GM23338 (cell line): ENCODE measurements around the gene SLC2A4RG. TPM values are rescaled to one million over a fixed set of nuclear protein-coding genes. Genes with fewer than 3 reads are reported as not detected.

Source experiments
- ATAC-seq: fragments of 200-7000 bp; cut with Tn5 transposase; 3 replicates; pipeline ENCODE4 v1.9.1; 2020
- DNase-seq: peaks from one replicate; pipeline ENCODE4 v3.0.0-alpha.2; 2015; ENCODE audit warnings: low spot score
- H2AFZ ChIP-seq: fragments of 200-600 bp; sonication (generic); 2 replicates; pipeline ENCODE4 v1.8.0; 2016; ENCODE audit warnings: antibody characterized with exemption, mild to moderate bottlenecking, moderate library complexity
- H3F3A ChIP-seq: fragments of 200-600 bp; sonication (generic); replicated peaks from 2 replicates; pipeline ENCODE4 v1.8.0; 2017; ENCODE audit warnings: antibody characterized with exemption, mixed run types, low read depth
- H3K27ac ChIP-seq: fragments of 200-600 bp; sonication (generic); 2 replicates; pipeline ENCODE4 v1.6.1; 2016; ENCODE audit warnings: low read depth
- H3K27me3 ChIP-seq: fragments of 200-600 bp; sonication (generic); 2 replicates; pipeline ENCODE4 v1.8.0; 2016; ENCODE audit warnings: mild to moderate bottlenecking, mixed run types, moderate library complexity; ENCODE audit not compliant: insufficient read depth
- H3K36me3 ChIP-seq: fragments of 200-600 bp; sonication (generic); 2 replicates; pipeline ENCODE4 v1.8.0; 2016; ENCODE audit warnings: mild to moderate bottlenecking; ENCODE audit not compliant: insufficient read depth
- H3K4me1 ChIP-seq: fragments of 200-600 bp; sonication (generic); 2 replicates; pipeline ENCODE4 v1.8.0; 2016; ENCODE audit warnings: mild to moderate bottlenecking, moderate library complexity; ENCODE audit not compliant: insufficient read depth
- H3K4me2 ChIP-seq: fragments of 200-600 bp; sonication (generic); 2 replicates; pipeline ENCODE4 v1.7.1; 2017; ENCODE audit warnings: mixed run types
- H3K4me3 ChIP-seq: fragments of 200-600 bp; sonication (generic); 2 replicates; pipeline ENCODE4 v1.6.1; 2016; ENCODE audit warnings: mixed run types
- H3K79me2 ChIP-seq: fragments of 200-600 bp; sonication (generic); replicated peaks from 2 replicates; pipeline ENCODE4 v1.8.0; 2017; ENCODE audit warnings: mild to moderate bottlenecking; ENCODE audit not compliant: insufficient read depth
- H3K9me2 ChIP-seq: fragments of 200-600 bp; sonication (generic); 2 replicates; pipeline ENCODE4 v1.8.0; 2017; ENCODE audit not compliant: insufficient read depth
- H4K20me1 ChIP-seq: fragments of 200-600 bp; sonication (generic); replicated peaks from 2 replicates; pipeline ENCODE4 v1.8.0; 2017; ENCODE audit warnings: mild to moderate bottlenecking; ENCODE audit not compliant: insufficient read depth
- H3K27ac Mint-ChIP-seq: 2 replicates; pipeline ENCODE4 v1.8.0; 2020; ENCODE audit warnings: inconsistent platforms, mild to moderate bottlenecking, moderate library complexity, mixed read lengths
- H3K27me3 Mint-ChIP-seq: 3 replicates; pipeline ENCODE4 v1.8.0; 2022; ENCODE audit warnings: low read depth, mild to moderate bottlenecking, moderate library complexity, mixed read lengths, inconsistent platforms; ENCODE audit not compliant: insufficient read depth, poor library complexity
- H3K36me3 Mint-ChIP-seq: 3 replicates; pipeline ENCODE4 v1.8.0; 2021; ENCODE audit warnings: low read depth, mild to moderate bottlenecking, inconsistent platforms, moderate library complexity, mixed read lengths
- H3K4me1 Mint-ChIP-seq: 3 replicates; pipeline ENCODE4 v1.8.0; 2020; ENCODE audit warnings: mild to moderate bottlenecking, inconsistent platforms, mixed read lengths
- H3K4me3 Mint-ChIP-seq: 3 replicates; pipeline ENCODE4 v1.8.0; 2021; ENCODE audit warnings: moderate library complexity, mild to moderate bottlenecking, inconsistent platforms, mixed read lengths
- H3K9me3 Mint-ChIP-seq: 3 replicates; pipeline ENCODE4 v1.8.0; 2020; ENCODE audit warnings: moderate library complexity, mild to moderate bottlenecking, inconsistent platforms, mixed read lengths
- CREB1 ChIP-seq: fragments of 250-450 bp; sonication (Bioruptor Pico); IDR thresholded peaks from 2 replicates; pipeline ENCODE4 v1.5.0; 2020; ENCODE audit warnings: low read depth, mild to moderate bottlenecking, moderate library complexity
- EZH2phosphoT487 ChIP-seq: fragments of 200-600 bp; sonication (generic); IDR thresholded peaks from one replicate; pipeline ENCODE4 v1.8.1; 2018; ENCODE audit warnings: antibody characterized with exemption; ENCODE audit not compliant: unreplicated experiment
- JUNB ChIP-seq: IDR thresholded peaks from one replicate; pipeline ENCODE4 v1.6.1; 2016; ENCODE audit warnings: antibody characterized with exemption; ENCODE audit not compliant: unreplicated experiment
- NANOG ChIP-seq: IDR thresholded peaks from 2 replicates; pipeline ENCODE4 v1.6.1; 2016; ENCODE audit warnings: antibody characterized with exemption, borderline replicate concordance
- POLR2AphosphoS5 ChIP-seq: IDR thresholded peaks from 2 replicates; pipeline ENCODE4 v1.6.1; 2016; ENCODE audit warnings: antibody characterized with exemption, low read depth
- STAT1 ChIP-seq: IDR thresholded peaks from one replicate; pipeline ENCODE4 v1.6.1; 2016; ENCODE audit warnings: antibody characterized with exemption; ENCODE audit not compliant: unreplicated experiment
- ZNF331 ChIP-seq: fragments of 250-450 bp; sonication (Bioruptor Pico); IDR thresholded peaks from 2 replicates; pipeline ENCODE4 v1.5.0; 2020; ENCODE audit warnings: low read depth, mild to moderate bottlenecking, moderate library complexity
- polyA plus RNA-seq: library from polyadenylated mRNA; unstranded; fragments of >200 nt; fragmentation: Nextera tagmentation; extraction: Ambion mirVana; gene quantifications from 2 replicates; pipeline ENCODE4 v1.2.1, GENCODE V29; 2016
- total RNA-seq: library from RNA; depleted of rRNA; stranded (reverse); fragments of >200 nt; shearing (Covaris generic); gene quantifications from 2 replicates; pipeline ENCODE4 v1.2.3, GENCODE V29; 2014
- TF ChIP-seq, protein P1 (sequence below), 2 experiments: fragments of 200-600 bp in 1 of 2; sonication (generic) in 1 of 2; conservative IDR thresholded peaks; 2 replicates each; pipeline versions ENCODE4 v1.5.1 to v1.6.1; 2016 to 2017; ENCODE audit warnings: antibody characterized with exemption in 2 of 2, low read depth in 2 of 2, mild to moderate bottlenecking in 2 of 2, moderate library complexity in 1 of 2
- TF ChIP-seq, protein P2 (sequence below): IDR thresholded peaks from one replicate; pipeline ENCODE4 v1.6.1; 2018; ENCODE audit warnings: antibody characterized with exemption; ENCODE audit not compliant: unreplicated experiment
- TF ChIP-seq, protein P3 (sequence below): IDR thresholded peaks from 2 replicates; pipeline ENCODE4 v1.6.1; 2016; ENCODE audit warnings: antibody characterized with exemption

The SLC2A4RG gene
- total and polyA plus RNA-seq, 2 experiments from 2014 or later, result 22.8 to 42.0 TPM

DNA sequence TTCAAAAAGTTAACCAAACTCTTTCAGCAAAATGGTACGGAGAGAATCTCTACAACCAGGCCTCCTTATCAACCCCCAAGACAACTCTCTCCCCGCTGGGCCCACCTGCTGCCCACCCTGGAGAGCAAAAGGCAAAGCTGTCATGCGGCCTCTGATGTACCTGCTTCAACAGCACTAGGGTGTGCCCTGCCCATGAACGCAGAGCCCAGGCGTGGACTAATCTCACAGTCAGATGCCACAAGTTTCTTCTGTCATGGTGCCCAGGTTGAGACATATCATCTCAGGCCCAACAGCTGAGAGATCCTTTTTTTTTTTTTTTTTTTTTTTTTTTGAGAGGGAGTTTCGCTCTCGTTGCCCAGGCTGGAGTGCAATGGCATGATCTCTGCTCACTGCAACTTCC lies 26.3 kb downstream of the SLC2A4RG start:
- Mint-ChIP-seq H3K36me3 (peaks cover 20% of the 10 kb centered on the region), H3K4me3 (no peak overlapping the region), H3K9me3 (no peaks in the 10 kb centered on the region), H3K27ac (no peak overlapping the region), H3K4me1 (no peaks in the 10 kb centered on the region; the same call in 2 of the 3 replicates), H3K27me3 (peaks cover 2% of the 10 kb centered on the region)
- Histone ChIP-seq H3K27ac (no peak overlapping the region), H3F3A (0 out of 2 replicates have a peak, but pooled peaks cover 7% of the 10 kb centered on the region), H3K36me3 (no peaks in the 10 kb centered on the region), H3K9me2 (no peaks in the 10 kb centered on the region), H3K79me2 (no peaks in the 10 kb centered on the region), H4K20me1 (no peaks in the 10 kb centered on the region; the same call in 1 of the 2 replicates), H3K27me3 (no peaks in the 10 kb centered on the region), H3K4me3 (no peak overlapping the region), H3K4me1 (no peaks in the 10 kb centered on the region), H3K4me2 (no peak overlapping the region), H2AFZ (no peak overlapping the region)
- TF ChIP-seq POLR2AphosphoS5 (no peak), NANOG (no peak), ZNF331 (CRISPR knock-in tag) (no peak), STAT1 (no peak), JUNB (no peak), EZH2phosphoT487 (no peak), CREB1 (CRISPR knock-in tag) (no peak)
- TF ChIP-seq, protein P1, sequence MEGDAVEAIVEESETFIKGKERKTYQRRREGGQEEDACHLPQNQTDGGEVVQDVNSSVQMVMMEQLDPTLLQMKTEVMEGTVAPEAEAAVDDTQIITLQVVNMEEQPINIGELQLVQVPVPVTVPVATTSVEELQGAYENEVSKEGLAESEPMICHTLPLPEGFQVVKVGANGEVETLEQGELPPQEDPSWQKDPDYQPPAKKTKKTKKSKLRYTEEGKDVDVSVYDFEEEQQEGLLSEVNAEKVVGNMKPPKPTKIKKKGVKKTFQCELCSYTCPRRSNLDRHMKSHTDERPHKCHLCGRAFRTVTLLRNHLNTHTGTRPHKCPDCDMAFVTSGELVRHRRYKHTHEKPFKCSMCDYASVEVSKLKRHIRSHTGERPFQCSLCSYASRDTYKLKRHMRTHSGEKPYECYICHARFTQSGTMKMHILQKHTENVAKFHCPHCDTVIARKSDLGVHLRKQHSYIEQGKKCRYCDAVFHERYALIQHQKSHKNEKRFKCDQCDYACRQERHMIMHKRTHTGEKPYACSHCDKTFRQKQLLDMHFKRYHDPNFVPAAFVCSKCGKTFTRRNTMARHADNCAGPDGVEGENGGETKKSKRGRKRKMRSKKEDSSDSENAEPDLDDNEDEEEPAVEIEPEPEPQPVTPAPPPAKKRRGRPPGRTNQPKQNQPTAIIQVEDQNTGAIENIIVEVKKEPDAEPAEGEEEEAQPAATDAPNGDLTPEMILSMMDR (conservative IDR thresholded peaks at IDR 0.05; ENCODE audit: low read depth in 2 of 2), result no peak
- TF ChIP-seq, protein P2, sequence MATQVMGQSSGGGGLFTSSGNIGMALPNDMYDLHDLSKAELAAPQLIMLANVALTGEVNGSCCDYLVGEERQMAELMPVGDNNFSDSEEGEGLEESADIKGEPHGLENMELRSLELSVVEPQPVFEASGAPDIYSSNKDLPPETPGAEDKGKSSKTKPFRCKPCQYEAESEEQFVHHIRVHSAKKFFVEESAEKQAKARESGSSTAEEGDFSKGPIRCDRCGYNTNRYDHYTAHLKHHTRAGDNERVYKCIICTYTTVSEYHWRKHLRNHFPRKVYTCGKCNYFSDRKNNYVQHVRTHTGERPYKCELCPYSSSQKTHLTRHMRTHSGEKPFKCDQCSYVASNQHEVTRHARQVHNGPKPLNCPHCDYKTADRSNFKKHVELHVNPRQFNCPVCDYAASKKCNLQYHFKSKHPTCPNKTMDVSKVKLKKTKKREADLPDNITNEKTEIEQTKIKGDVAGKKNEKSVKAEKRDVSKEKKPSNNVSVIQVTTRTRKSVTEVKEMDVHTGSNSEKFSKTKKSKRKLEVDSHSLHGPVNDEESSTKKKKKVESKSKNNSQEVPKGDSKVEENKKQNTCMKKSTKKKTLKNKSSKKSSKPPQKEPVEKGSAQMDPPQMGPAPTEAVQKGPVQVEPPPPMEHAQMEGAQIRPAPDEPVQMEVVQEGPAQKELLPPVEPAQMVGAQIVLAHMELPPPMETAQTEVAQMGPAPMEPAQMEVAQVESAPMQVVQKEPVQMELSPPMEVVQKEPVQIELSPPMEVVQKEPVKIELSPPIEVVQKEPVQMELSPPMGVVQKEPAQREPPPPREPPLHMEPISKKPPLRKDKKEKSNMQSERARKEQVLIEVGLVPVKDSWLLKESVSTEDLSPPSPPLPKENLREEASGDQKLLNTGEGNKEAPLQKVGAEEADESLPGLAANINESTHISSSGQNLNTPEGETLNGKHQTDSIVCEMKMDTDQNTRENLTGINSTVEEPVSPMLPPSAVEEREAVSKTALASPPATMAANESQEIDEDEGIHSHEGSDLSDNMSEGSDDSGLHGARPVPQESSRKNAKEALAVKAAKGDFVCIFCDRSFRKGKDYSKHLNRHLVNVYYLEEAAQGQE, result no peak
- TF ChIP-seq, protein P3, sequence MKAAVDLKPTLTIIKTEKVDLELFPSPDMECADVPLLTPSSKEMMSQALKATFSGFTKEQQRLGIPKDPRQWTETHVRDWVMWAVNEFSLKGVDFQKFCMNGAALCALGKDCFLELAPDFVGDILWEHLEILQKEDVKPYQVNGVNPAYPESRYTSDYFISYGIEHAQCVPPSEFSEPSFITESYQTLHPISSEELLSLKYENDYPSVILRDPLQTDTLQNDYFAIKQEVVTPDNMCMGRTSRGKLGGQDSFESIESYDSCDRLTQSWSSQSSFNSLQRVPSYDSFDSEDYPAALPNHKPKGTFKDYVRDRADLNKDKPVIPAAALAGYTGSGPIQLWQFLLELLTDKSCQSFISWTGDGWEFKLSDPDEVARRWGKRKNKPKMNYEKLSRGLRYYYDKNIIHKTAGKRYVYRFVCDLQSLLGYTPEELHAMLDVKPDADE, result no peak
- no peak for DNase-seq
- ATAC-seq, result no peak
